Measurements from ENCODE around the gene TBL1X.

The TBL1X gene

GRCh38 chrX:9628779-9629493, 164.1 kb downstream of the TBL1X start:
- DNase-seq (no peak), ATAC-seq (no peak)

- DNase-seq: no peak
- ATAC-seq: no peak
Observed at GRCh38 chrX:9634551-9634950, 169.7 kb downstream of the TBL1X start.

GRCh38 chrX:9635368-9635767, 170.5 kb downstream of the TBL1X start:
- no peak for ATAC-seq
- DNase-seq: no peak

GRCh38 chrX:9635803-9636202, 170.9 kb downstream of the TBL1X start:
- DNase-seq: no peak
- no peak for ATAC-seq

GRCh38 chrX:9638871-9639270, 174.0 kb downstream of the TBL1X start:
- ATAC-seq (no peak), DNase-seq (no peak)

- no peak for ATAC-seq
Observed at GRCh38 chrX:9642270-9642995, 177.6 kb downstream of the TBL1X start.

GRCh38 chrX:9643807-9644206, 178.9 kb downstream of the TBL1X start:
- DNase-seq (no peak), ATAC-seq (no peak)

More at GRCh38 chrX:9642270-9642995, 177.6 kb downstream of the TBL1X start:
- no peak for DNase-seq

GRCh38 chrX:9644335-9644734, 179.5 kb downstream of the TBL1X start:
- ATAC-seq (peak; percentile 92), DNase-seq (peak; percentile 53)

GRCh38 chrX:9646471-9647224, 181.8 kb downstream of the TBL1X start:
- no peak for ATAC-seq
- DNase-seq: no peak

- DNase-seq (no peak), ATAC-seq (no peak)
Observed at GRCh38 chrX:9647431-9647830, 182.6 kb downstream of the TBL1X start.

GRCh38 chrX:9650091-9650490, 185.2 kb downstream of the TBL1X start:
- no peak for ATAC-seq
- no peak for DNase-seq

- ATAC-seq (no peak), DNase-seq (no peak)
Observed at GRCh38 chrX:9651737-9652136, 186.9 kb downstream of the TBL1X start.

- DNase-seq (no peak), ATAC-seq (no peak)
Observed at GRCh38 chrX:9654929-9655328, 190.1 kb downstream of the TBL1X start.

- ATAC-seq (no peak), DNase-seq (no peak)
Observed at GRCh38 chrX:9656277-9656676, 191.4 kb downstream of the TBL1X start.

GRCh38 chrX:9656871-9657270, 192.0 kb downstream of the TBL1X start:
- DNase-seq: no peak
- no peak for ATAC-seq

GRCh38 chrX:9657590-9658256, 192.9 kb downstream of the TBL1X start:
- no peak for ATAC-seq

GRCh38 chrX:9658409-9658808, 193.6 kb downstream of the TBL1X start:
- no peak for DNase-seq
- ATAC-seq: no peak

More at GRCh38 chrX:9657590-9658256, 192.9 kb downstream of the TBL1X start:
- DNase-seq: no peak

GRCh38 chrX:9659571-9660195, 194.8 kb downstream of the TBL1X start:
- DNase-seq: no peak
- no peak for ATAC-seq

- DNase-seq: no peak
- ATAC-seq: no peak
Observed at GRCh38 chrX:9662148-9662547, 197.3 kb downstream of the TBL1X start.

- ATAC-seq (no peak), DNase-seq (no peak)
Observed at GRCh38 chrX:9663216-9663615, 198.4 kb downstream of the TBL1X start.

- ATAC-seq (no peak), DNase-seq (no peak)
Observed at GRCh38 chrX:9664224-9664623, 199.4 kb downstream of the TBL1X start.

GRCh38 chrX:9665113-9665512, 200.3 kb downstream of the TBL1X start:
- ATAC-seq: no peak
- DNase-seq: no peak
